HG02678 (cell line): Measurements from ENCODE around the gene SOX1.

ENCODE experiments used
- ATAC-seq: cut with Tn5 transposase; IDR thresholded peaks from one replicate; pipeline ENCODE4 v1.9.1; 2021; ENCODE audit warnings: mild to moderate bottlenecking, moderate library complexity; ENCODE audit not compliant: unreplicated experiment

SOX1 gene

DNA sequence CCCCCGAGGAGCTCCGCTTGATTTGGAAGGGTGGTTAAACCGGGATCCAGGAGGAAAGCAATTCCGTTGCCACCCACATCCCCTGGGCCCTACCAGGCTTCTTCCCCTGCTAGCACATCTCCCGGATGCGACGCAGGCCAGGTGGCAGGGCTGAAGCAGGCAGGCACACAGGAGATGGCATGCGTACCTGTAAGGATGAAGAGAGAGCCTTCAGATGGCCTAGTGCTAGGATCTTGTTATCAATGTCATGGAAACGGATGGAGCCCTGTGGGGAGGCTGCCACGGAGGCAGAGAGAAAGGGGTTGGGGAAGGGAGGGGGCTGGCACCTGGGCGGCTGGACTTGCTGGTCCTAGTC, 8.5 kb upstream of the SOX1 start:
- no peak for ATAC-seq

- no peak for ATAC-seq
Measured at GRCh38 chr13:112058941-112059340, 8.0 kb upstream of the SOX1 start.

- ATAC-seq = no peak
Measured at GRCh38 chr13:112059457-112060281, 7.3 kb upstream of the SOX1 start.

- no peak for ATAC-seq
Measured at GRCh38 chr13:112060282-112060830, 6.6 kb upstream of the SOX1 start.

- no peak for ATAC-seq
Measured at GRCh38 chr13:112060899-112061366, 6.0 kb upstream of the SOX1 start.

DNA sequence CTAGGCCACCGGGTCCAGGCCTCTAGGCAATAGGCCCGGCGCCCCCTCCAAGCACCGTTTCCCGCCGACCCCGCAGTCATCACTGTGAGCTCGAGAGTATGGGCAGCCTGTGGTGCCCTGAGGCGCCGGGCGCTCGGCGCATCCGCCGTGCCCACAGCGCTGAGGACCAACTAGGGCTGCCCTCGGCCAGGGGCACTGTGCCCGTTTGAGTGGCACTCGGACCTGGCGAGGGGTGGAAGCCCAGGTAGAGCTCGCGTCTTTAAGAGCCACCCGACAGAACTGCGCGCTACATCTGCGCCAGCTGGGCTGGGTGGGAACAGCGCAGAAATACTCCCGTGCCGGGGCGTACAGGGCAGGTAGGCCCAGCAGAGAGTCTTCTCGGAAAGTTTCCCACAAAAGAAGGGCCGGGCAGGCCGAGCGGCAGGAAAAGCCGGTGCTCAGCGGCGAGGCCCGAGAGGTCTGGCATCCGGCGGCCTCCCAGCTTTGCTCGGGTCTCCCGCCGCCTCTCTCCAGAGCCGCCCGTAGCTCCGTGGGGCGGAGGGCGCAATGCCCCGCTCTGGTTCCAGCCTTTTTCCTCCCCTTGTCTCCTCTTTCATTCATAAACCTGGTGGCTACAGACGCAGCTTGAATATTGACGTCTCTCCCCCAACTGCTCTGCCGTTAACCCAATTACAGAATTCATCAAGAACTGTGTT, 5.4 kb upstream of the SOX1 start:
- no peak for ATAC-seq

GRCh38 chr13:112062072-112062567, 4.8 kb upstream of the SOX1 start:
- ATAC-seq = no peak

GRCh38 chr13:112062571-112063570, 4.1 kb upstream of the SOX1 start:
- no peak for ATAC-seq

- ATAC-seq = no peak
Measured at GRCh38 chr13:112063807-112064206, 3.1 kb upstream of the SOX1 start.

GRCh38 chr13:112064222-112064621, 2.7 kb upstream of the SOX1 start:
- ATAC-seq = no peak

GRCh38 chr13:112065521-112065866, 1.5 kb upstream of the SOX1 start:
- no peak for ATAC-seq

- no peak for ATAC-seq
Measured at GRCh38 chr13:112065867-112066623, 904 bp upstream of the SOX1 start.

DNA sequence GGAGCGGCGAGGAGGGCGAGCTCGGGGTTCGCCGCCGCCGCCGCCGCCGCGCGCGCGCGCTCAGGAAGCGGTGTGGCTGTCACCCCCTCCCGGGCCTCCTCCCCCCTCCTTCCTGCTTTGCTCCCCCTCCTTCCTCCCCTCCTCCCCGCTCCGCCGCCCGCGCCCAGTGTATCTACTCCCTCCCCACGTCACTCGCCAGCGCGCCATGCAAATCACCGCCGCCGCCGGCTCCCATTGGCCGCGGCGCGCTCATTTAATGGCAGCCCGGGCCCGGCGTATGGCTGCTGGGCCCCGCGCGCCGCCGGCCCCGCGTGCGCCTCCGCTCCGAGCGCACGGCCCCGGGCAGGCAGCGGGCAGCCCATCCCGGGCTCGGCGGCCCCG, 335 bp upstream of the SOX1 start:
- ATAC-seq = no peak

DNA sequence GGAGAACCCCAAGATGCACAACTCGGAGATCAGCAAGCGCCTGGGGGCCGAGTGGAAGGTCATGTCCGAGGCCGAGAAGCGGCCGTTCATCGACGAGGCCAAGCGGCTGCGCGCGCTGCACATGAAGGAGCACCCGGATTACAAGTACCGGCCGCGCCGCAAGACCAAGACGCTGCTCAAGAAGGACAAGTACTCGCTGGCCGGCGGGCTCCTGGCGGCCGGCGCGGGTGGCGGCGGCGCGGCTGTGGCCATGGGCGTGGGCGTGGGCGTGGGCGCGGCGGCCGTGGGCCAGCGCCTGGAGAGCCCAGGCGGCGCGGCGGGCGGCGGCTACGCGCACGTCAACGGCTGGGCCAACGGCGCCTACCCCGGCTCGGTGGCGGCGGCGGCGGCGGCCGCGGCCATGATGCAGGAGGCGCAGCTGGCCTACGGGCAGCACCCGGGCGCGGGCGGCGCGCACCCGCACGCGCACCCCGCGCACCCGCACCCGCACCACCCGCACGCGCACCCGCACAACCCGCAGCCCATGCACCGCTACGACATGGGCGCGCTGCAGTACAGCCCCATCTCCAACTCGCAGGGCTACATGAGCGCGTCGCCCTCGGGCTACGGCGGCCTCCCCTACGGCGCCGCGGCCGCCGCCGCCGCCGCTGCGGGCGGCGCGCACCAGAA, 1.1 kb downstream of the SOX1 start:
- no peak for ATAC-seq

- ATAC-seq = no peak
Measured at GRCh38 chr13:112068540-112069060, 1.7 kb downstream of the SOX1 start.

- ATAC-seq = no peak
Measured at GRCh38 chr13:112069061-112069844, 2.3 kb downstream of the SOX1 start.

GRCh38 chr13:112069845-112070251, 2.9 kb downstream of the SOX1 start:
- ATAC-seq = no peak

DNA sequence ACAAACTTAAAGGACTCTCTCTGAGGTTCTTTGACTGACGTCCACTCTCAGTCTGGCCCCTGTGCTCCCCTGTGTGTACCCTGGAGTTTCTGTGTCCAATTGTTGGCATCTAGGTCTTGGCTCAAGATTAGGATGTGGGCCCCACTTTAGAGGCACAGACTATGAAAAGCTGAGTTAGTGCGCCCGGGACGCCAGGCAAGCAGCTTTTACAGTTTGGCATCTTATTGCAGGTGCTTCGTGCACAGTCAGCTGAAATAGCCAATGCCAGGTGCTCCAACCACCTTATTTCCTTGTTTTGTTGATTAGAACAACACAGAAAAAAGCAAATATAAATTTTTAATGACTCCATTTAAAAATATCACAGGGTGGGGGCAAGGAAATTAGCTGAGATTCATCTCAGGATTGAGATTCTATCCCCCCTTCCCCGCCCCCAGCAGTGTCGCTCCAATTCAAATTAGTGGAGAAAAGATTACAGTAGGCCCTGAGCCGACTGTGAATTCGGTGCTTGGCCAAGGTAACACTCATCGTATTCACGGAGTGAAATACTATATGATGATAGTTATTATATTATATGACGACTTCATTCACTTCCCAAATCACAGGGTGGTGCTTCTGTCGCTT, 4.3 kb downstream of the SOX1 start:
- no peak for ATAC-seq
